Measurements from ENCODE around the gene ERV3-1.
A peak's percentile ranks its signal among the peaks of the same experiment; 100 is the strongest.
"Not testable (repeated sequence)": the region's sequence is repeated elsewhere in the genome, so short reads cannot be mapped to it uniquely, and the experiment has no call there.

ERV3-1 gene, protein sequence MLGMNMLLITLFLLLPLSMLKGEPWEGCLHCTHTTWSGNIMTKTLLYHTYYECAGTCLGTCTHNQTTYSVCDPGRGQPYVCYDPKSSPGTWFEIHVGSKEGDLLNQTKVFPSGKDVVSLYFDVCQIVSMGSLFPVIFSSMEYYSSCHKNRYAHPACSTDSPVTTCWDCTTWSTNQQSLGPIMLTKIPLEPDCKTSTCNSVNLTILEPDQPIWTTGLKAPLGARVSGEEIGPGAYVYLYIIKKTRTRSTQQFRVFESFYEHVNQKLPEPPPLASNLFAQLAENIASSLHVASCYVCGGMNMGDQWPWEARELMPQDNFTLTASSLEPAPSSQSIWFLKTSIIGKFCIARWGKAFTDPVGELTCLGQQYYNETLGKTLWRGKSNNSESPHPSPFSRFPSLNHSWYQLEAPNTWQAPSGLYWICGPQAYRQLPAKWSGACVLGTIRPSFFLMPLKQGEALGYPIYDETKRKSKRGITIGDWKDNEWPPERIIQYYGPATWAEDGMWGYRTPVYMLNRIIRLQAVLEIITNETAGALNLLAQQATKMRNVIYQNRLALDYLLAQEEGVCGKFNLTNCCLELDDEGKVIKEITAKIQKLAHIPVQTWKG

DNA sequence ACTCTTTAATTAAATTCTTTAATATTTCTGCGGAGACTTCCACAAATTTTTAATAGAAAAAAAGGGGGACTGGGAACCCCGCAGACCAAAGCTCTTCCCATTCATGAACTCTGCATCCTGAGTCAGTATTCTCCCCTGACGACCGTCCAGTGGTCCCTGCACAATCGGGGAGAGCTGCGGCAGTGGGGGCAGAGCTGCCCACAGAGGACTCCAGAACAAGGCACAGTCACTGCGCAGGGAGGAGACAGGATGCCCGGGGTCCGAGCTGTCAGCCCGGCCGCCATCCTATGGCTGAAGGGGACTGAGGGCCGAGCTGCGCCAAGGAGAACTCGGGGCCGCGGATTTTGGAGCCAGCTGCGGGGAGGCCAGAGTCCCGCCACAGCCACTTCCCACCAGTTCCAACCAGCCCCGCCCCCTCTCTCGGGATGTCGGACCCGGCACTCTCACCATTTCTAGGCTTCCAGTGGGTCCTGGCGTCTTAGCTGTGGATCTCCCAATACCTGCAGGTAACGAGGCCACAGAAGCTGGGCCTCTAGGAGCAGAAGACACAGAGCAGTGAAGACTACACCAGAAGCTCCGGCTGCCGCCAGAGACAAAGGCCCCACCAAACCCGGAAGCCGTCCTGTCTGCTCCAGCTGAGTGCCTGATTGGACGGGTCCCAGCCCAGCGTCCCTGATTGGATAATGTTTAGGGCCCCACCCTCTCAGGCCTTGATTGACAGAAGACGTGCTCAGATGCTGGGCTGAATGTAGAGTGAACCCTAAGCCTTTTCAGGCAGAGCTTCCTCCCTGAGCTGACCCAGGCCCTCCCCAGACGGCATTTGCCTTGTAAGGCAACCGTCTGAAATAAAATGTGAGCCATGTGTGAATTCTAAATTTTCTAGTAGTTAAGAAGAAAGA is at the start of gene ERV3-1:
Gene ERV3-1 (minus strand): TSS at position 594 of the 899 bp plus-strand sequence. CDS start 13,661 bp downstream, outside the sequence.
- DNase-seq: peak; percentile 92 to 96

DNA sequence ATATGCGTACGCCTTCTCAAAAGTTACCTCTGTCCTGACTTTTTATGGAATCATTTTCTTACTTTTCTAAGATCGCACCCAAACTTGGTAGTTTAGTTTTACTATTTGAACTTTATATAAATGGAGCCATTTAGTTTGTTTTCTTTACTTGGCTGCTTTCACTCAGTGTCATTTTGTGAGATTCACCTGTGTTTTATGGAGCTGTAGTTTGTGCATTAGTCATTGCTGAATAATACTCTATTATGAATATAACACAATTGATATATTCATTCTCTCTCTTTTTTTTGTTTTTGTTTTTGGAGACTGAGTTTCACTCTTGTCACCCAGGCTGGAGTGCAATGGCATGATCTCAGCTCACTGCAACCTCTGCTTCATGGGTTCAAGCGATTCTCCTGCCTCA is 49.3 kb upstream of the ERV3-1 start:
- not testable (repeated sequence) for DNase-seq

DNA sequence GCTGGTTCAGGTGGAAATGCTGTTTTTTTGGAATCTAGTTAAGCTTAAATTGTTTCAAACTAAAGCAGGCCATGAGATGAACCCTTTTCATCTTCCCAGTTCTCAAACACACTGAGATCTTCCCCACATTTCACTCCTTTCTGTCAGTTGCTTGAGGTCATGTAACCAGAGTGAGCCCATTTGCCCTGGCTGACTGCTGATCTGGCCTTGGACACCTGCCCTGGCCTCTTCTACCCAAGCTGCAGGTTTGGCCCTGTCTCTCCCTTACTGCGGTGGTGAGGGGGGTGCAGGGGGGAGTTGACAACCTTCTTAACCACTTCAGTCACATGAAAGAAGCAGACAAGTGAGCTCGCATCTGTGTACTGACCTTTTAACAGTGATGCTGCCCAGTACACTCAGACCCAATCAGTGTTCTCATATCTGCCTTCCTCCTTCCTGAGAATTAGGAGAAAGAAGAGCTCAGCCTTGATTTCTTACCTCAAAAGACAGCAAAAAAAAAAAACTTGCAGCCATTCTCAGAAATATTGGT is 48.0 kb upstream of the ERV3-1 start:
- not testable (repeated sequence) for DNase-seq

DNA sequence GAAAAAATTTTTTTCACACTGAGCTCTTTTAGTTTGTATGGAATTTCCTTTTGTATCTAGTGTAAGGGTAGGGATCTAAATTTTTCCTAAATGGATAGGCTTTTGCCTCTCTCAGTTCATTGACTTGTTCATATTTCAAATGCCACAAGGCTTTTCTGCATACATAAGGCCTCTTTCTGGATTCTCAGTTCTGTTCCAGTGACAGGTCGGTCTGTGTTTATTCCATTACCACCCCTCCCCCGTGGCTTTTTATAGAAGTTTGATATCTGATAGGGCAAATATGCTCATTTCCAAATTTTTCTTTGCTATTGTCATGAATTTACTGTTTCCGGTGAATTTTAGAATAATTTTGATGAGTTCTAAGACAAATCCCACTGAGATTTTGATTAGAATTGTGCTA is 45.2 kb upstream of the ERV3-1 start:
- not testable (repeated sequence) for DNase-seq

DNA sequence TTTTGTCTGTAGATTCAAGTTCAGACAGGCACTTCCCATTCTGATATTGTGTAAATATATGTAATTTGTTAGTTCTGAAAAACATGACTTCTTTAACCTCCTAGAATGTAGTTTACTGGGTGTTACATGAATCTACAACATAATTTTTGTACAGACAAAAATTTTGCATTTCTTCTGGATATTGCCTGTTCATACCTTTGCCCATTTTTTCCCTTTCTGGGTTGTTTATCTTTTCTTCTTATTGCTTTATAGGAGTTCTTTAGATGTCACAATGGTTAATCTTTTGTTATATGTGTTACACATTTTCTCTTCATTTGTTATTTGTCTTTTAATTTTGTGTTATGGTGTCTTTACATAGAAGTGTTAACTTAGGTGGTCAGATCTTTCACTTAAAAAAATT is 44.7 kb upstream of the ERV3-1 start:
- DNase-seq: not testable (repeated sequence)

DNA sequence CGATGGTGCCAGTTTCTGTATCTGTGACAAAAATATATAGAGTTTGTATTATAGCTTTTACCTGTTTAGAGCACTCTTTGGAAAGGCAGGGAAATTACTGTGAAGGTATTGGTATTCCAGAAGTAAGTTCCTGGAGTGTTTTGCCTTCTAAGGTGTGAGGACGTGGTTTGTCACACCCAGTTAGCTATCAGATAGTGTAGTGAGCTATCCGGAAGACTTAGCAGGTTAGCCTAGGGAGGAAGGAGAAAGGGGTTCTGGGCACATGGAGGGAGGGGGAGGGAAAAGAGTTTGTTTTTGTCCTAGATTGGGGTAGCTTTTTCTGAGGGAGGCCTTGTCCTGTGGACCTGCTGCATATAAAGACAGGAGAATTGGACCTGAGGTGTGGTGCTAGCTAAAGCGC is 39.8 kb upstream of the ERV3-1 start:
- not testable (repeated sequence) for DNase-seq

DNA sequence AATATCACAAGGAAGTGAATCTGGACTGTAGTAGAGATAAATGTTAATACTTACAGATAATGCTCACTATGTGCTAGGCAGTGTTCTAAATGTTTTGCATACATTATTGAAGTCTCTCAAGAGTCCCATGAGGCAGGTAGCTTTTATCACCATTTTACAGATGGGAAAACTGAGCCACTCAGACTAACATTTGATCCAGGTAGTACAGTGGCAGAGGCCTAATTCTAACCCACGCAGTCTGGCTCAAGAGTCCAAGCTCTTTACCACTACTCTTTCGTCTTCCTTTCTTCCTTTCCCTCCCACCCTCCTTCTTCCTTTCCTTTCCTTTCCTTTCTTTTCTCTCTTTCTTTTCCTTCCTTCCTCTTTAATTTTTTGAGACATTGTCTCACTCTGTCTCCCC is 39.1 kb upstream of the ERV3-1 start:
- not testable (repeated sequence) for DNase-seq

DNA sequence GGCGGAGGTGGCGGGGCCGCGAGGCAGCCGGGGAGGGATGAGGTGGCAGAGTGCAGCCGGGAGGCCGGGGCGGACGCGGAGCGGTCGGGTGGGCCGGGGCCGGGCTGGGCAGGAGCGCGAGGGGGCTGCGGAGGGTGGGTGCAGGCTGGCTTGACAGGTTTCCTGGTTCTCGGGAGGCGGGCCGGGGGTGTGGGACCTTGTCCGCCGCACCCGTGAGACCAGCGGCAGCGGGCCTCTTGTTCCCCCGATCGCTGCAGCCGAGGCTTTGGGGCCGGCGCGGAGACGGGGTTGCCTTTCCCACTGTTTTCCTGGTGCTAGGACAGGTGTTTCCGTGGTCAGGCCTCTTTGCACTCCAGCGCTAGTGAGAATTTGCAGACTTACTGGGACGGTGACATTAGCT is 32.3 kb upstream of the ERV3-1 start:
- DNase-seq: not testable (repeated sequence)

DNA sequence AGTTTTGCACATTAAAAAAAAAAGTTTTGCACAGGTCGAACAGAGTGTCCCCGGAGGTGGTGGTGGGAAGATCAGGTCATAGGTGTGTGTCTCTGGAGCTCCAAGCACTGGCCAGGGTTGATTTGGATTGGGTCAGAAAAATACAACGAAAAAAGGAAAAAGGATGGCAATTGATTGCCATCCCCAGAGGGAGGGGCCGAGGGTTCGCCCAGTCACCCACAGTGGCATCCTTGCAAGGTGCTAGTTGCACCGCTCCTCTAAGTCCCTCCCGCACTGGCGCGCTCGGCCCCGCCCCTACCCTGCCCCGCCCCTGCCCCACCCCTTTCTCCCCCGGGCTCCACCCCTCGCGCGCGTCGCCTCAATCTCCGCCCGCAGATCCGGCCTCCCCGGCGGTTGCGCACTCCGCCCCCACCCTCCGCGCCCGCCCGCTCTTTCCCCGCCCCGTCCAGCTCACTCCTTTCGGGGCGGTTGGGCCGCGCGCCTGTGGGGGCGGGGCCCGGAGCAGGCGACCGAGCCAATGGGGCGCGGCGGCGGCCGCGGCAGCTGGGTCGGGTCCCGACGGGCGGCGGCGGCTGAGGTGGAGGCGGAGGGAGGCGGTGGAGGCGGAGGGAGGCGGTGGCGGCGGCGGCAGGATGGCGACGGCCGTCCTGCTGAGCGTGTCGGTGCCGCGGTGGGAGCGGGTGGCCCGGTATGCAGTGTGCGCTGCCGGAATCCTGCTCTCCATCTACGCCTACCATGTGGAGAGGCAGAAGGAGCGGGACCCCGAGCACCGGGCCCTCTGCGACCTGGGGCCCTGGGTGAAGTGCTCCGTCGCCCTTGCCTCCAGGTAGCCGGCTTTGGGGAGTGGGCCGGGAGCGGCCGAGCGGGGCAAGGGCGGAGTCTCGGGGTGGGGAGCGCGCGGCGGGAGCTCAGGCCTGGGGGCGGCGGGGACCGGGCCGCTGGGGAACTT is 31.5 kb upstream of the ERV3-1 start:
- DNase-seq: peak; percentile 90 to 95

DNA sequence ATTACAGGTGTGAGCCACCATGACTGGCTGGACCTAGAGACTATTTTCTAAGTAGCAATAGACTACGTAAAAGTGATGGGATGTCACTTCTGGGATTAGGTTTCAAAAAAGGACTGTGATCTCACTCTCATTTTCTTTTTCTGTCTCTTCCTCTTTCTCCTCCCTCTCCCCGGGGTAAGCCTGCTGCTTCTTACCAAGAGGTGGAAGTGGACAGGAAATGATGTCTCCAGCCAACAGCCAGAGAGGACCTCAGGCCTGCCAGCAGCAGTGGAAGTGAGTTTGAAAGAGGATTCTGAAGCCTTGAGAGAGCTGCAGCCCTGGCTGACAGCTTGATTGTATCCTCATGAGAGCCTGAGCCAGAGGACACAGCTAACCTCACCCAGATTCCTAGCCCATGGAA is 30.0 kb upstream of the ERV3-1 start:
- DNase-seq: not testable (repeated sequence)

DNA sequence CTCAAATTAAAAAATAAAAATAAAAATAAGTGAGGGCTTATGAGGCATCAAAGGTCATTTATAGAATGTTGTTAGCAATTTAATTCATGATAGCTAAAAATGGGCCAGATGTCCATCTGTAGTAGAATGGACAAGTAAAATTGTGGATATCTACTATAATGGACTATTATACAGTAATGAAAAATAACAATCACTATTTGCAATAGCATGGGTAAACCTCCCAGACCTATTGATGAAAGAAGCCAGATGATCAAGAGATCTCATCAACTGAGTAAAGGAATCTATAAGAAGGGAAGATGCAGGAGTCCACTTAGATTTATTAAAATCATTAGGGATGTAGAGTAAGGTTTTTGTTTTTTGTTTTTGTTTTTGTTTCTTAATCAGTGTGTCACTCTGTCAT is 29.0 kb upstream of the ERV3-1 start:
- DNase-seq: not testable (repeated sequence)

DNA sequence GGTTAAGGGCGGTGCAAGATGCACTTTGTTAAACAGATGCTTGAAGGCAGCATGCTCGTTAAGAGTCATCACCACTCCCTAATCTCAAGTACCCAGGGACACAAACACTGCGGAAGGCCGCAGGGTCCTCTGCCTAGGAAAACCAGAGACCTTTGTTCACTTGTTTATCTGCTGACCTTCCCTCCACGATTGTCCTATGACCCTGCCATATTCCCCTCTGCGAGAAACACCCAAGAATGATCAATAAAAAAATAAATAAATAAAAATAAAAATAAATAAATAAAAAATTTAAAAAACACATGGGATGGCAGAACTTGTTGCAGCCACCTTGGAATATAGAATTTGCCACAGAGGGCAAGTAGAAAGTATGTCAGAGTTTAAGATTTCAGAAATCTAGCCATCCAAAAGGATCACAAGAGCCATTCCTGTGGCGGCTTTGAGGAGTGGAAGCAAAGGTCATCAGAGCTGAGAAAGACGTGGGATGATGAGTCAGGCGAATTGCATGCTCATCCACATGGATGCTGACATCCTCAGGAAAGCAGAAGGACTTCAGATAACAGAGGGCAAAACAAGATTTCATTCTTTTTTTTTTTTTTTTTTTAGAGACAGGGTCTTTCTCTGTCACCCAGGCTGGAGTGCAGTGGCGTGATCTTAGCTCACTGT is 27.8 kb upstream of the ERV3-1 start:
- not testable (repeated sequence) for DNase-seq

DNA sequence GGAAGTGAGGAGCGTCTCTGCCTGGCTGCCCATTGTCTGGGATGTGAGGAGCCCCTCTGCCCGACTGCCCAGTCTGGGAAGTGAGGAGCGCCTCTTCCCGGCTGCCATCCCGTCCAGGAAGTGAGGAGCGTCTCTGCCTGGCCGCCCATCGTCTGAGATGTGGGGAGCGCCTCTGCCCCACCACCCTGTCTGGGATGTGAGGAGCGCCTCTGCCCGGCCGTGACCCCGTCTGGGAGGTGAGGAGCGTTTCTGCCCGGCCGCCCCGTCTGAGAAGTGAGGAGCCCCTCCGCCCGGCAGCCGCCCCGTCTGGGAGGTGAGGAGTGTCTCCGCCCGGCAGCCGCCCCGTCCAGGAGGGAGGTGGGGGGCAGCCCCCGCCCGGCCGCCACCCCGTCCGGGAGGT is 26.9 kb upstream of the ERV3-1 start:
- not testable (repeated sequence) for DNase-seq

DNA sequence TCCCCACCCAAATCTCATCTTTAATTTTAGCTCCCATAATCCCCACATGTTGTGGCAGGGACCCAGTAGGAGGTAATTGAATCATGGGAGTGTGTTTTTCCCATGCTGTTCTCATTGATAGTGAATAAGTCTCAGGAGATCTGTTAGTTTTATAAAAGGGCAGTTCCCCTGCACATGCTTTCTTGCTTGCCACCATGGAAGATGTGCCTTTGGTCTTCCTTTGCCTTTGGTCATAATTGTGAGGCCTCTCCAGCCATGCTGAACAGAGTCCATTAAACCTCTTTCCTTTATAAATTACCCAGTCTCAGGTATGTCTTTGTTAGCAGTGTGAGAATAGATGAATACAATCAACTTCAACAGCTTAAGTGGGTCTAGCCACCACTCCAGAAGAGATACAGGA is 18.5 kb upstream of the ERV3-1 start:
- not testable (repeated sequence) for DNase-seq

DNA sequence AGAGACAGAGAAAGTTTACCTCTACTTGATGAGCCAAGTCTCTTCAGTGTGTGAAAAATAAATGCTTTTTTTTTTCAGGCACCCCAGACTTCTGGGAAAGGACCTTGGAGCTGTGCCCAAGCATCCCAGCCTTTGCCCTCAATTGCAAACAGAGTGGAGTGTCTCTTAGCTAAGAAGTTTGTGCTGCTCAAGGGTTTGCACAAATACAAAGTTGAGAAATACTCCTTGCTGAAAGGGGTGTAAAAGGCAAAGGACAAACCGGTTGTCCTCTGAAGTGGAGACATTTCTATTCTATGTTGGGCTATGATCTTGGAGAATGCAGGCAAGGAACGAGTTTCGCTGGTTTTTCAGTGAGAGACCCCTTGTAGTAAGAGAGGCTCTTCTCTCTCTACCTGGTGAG is 14.5 kb upstream of the ERV3-1 start:
- DNase-seq: not testable (repeated sequence)

DNA sequence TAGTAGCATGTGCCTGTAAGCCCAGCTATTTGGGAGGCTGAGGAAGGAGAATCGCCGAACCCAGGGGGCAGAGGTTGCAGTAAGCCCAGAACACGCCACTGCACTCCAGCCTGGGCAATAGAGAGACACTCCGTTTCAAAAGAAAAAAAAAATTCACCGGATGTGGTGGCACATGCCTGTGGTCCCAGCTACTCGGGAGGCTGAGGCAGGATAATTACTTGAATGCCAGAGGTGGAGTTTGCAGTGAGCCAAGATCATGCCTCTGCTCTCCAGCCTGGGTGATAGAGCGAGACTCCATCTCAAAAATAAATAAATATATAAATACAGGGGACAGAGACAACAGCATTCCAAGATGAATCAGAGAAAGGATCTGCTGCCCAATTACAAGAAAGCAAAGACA is 3.4 kb upstream of the ERV3-1 start:
- not testable (repeated sequence) for DNase-seq

DNA sequence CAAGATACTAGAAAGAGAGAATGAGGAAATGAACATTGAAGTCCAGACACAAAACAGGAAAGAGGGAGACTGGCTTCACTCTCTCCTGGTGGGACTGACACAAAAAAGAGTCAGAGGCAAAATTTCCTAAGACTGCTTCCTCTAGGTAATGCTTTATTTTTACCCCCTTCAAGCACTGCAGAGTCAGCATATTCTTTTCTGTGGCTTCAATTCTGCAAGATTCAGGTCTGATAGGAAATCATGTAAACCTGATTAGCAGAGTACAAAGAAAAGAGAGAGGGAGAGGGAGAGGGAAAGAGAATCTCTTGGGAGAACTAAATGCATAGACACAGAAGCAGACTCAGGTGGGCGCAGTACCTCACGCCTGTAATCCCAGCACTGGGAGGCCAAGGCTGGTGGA is 2.9 kb upstream of the ERV3-1 start:
- DNase-seq: not testable (repeated sequence)

DNA sequence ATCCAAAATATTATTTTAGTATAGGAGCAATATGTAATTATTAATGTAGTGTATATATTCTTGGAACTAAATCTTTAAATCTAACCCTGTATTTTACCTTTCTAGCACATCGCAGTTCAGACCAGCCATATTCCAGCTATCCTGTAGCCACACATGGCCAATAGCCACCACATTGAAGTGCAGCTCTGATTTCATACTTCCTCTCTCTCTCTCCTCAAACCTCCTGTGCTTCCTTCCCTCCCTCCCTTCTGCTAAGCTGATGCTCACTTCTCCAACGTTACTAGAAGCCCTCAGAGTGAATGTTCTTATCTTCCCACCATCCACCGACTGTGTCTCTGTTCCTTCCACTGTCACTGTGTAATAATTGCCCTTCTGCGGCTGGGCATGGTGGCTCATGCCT is 549 bp upstream of the ERV3-1 start:
- not testable (repeated sequence) for DNase-seq

DNA sequence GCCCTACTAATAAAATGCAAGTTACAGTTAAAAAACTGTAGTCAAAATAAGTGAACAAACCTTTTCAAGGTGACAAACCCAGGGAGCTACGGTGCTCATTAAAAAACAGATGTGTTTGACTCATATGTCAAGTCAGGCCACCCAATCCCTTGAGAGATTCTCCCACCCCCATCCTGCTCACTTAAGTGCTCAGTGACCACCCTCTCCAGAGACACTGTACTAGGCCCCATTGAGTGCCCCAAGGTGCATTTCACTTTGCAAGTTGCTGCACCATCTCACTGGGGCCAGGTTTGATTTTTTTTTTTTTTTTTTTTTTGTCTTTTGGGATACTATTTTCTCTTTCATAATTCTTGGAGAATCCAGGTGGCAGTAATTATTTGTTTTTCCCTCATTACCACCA is 1.9 kb downstream of the ERV3-1 start:
- no peak for DNase-seq

DNA sequence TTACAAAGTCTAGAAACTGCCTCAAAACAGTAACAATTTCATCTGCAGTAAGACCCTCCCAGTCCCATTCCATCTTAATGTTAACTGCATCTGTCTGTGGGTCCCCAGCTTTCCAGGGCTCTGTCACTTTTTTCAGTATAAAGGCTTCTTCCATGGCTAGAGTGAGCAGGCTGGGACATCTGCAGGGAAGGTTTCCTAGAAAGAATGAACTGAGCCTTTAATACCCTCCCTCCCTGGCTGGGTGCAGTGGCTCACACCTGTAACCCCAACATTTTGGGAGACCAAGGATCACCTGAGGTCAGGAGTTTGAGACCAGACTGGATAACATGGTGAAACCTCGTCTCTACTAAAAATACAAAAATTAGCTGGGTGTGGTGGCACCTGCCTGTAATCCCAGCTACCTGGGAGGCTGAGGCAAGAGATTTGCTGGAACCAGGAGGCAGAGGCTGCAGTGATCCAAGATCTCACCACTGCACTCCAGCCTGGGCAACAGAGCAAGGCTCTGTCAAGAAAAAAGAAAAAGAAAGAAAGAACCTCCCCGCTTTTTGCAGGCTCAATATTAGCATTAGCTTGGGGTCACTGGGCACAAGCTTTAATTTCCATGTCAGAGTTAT is 3.4 kb downstream of the ERV3-1 start:
- no peak for DNase-seq

DNA sequence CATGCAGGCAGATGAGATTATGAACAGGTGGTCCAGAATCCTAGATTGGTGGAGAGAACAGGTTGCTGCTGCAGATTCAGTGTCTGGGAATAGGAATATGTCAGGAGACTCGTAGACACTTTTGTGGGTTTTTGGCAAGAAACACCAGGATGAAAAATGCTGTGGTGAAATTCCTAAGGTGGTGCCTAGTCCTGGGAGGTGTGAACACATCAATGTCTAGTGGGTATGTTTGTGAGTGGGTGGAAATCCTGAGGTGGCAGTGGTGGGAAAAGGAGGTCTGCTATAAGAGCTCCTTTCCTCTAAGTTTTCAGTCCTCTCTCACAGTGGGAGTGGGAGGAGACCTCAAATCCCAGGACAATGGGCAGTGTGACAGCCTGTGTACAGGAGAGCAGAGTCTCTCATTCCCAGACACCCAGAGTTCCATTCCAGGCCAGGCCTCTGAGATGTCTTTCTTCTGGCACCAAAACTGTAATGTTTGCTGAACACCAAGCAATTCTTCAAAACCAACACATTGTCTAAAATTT is 5.1 kb downstream of the ERV3-1 start:
- no peak for DNase-seq
